ENCODE results near the gene SYT1.

The SYT1 gene

DNA sequence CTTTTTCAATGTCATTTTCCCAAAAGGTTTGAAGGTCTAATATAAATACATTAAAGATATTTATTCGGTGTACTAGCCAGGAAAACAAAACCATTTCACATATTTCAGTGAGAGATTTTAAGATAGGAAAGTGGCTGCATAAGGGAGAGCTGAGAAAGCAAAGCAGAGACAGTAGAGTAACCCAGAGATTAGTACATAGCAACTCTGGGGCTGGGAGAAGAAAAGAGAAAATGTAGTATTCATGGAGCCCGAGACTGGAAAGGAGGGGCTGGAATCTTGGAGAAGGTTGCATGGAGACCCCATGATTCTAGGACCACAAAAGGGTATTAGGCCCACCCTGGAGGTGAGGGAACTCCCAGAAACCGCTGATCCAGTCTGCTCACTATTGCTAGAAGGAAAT, 589.2 kb downstream of the SYT1 start:
- no peak for DNase-seq

DNA sequence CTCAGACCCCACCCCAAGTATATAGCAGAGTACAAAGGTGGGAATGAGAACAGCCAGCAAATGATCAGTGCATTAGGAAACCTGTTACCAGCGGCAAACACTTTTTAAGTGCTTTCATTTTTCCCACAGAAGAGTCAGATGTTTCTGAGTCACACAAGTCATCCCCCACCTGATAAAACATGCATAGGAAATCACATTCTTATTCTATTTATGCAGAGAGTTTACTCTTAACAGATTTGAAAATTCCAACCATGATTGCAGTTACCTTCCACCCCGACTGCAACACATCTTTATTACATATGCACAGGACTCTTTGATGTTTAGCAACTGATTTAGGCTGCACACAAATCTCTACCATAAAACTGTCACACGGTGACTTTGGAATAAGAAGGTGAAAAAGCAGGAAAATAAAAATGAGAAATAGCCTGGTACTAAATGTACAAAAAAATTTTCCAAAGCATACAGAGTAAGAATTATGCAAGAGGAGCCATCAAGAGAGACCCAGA, 589.8 kb downstream of the SYT1 start:
- peak; percentile 16 for DNase-seq

DNA sequence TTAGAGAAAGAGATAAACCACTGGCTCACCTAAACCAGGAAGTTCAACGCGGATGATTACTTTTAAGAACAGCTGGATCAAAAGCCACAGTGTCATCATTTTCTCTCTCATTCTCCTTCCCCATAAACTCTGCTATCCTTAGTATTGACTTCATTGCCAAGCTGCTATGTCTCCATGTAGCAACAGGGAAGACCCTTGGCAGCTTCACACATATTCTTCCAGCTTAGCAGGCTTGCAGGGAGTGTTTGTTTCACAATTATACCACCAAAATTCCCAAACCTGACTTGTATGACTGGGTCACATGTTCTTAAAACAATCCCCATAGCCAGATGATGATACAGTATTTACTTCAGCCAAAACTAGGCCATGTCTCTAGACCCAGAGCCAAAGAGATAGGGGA, 590.7 kb downstream of the SYT1 start:
- DNase-seq: peak; percentile 26

DNA sequence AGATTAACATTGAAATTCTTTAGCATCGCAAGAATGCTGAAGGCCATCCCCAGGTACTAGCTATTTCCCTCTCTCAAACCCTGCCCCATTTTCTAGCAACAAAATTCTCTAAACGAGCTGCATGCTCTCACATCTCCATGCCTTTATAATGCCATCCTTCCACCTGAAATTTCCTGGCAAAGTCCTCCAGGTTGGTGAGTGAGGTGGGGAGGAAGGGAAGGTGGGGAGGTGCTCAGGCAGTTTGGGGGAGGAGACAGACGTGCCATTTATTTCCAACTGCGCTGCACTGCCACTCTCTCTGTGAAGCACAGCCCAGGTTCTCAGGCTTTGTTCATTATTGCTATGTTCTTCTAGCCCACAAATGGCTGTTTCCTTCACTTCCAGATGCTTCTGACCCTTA, 617.7 kb downstream of the SYT1 start:
- no peak for DNase-seq

DNA sequence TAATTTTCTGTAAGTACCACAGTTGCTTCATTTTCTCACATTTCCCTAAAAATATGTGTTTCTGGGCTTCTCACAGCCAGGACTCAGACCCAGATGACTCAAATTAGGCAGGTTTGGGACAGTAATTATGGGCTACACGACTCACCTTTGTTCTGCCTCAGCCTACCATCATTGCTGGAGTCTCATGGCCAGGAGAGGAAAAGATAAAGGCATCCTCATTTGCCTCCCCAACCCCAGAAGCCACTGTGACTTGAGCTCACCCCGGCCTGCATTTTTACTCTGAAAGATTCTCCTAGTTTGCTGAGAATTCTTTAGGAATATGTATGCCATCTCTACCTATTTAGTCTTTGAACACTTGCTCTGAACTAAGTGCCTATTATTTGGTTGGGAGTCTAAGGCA, 618.3 kb downstream of the SYT1 start:
- no peak for DNase-seq

DNA sequence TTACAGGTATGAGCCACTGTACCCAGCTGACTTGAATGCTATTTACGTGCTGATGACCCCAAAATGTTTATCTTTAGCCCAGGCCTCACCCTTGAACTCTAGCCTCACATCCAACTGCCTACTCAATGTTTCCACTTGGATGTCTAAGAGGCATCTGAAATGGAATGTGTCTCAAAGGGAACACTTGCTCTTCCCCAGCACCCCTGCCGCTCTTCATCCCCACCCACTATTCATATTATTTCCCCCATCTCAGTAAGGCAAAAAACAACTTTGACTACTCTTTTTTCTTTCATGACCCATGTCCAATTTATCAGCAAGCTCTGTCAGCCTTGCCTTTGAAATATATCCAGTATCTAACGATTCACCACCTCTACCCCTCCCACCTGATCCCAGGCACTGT, 621.6 kb downstream of the SYT1 start:
- DNase-seq: no peak

DNA sequence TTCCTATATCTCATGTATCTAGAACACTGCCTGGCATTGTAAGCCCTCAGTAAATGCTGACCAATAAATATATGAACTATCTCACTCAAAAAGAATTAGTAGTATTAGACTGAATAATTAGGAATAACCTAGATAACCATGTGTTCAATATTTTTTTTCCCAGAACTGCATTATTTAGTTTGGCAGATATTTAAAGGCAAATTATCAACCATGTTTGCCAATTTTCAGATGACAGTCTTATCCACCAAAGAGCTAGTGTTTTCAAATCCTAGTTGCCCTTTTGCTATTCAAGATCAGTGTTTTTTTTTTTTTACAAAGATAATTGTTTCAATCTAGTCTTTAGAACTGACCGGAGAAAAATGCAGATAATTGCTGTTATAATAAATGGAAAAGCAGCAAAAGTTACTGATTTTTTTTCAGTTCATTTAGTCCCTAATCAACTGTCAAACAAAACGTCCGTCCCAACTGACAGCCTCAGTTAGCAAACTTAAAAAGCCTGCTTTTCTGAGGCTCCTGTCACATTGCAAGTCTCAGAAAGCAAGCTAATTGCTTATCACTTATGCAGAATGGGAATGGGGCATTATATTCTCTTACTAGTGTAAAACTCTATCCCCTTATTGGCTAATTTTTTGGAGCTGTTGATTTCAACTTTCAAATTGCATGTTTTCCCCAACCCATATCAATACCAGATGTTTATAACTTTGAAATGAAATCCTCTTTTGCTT, 623.0 kb downstream of the SYT1 start:
- no peak for DNase-seq

Measured in RPMI8226 (cell line).